Limb (tissue), 2 donors: ENCODE results near the gene SLC3A2.
"Not testable (repeated sequence)": the region's sequence is repeated elsewhere in the genome, so short reads cannot be mapped to it uniquely, and the experiment has no call there.

Experiments
- DNase-seq, 2 donors: peaks; one replicate each; pipeline ENCODE4 v3.0.0-alpha.2; 2016; ENCODE audit errors: extremely low spot score in 2 of 2

The SLC3A2 gene

DNA sequence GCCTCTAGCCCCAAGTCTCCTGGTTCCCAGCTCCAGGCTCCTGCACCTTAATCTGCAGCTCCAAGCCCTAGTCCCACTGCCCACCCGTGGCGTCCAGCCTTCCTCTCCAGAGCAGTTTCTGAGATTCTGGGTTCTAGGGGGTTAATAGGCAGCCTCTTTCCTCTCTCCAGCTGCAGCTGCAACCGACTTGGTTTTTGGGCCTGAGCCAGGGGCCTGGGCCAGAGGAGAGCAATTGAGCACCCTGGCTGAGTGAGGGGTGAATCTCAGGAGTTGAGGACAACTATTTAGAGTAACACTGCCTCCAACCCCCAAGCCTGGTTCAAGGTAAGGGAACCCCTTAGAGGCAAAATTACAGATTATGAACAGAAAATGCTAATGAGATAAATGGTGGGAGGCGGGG lies 49.5 kb downstream of the SLC3A2 start:
- peak in 1 of 2 donors; percentile 44 for DNase-seq

DNA sequence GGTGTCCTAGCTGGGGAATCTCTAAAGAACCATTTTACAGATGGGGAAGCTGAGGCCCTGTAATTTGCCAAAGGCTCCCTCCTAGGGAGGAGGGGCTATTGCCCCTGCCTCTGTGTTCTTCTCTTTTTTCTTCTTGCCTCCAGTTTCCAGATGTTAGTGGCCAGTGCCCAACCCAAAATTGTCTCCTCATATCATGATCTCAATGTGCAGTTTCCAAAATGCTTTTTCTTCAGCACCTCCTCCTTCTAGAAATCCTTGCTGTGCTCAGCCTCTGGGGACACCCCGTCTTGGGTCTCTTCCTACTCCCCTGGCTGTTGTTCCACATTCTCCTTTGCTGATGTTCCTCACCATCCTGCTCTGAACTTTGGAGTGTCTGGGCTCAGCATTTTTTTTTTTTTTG lies 50.0 kb downstream of the SLC3A2 start:
- no peak for DNase-seq

DNA sequence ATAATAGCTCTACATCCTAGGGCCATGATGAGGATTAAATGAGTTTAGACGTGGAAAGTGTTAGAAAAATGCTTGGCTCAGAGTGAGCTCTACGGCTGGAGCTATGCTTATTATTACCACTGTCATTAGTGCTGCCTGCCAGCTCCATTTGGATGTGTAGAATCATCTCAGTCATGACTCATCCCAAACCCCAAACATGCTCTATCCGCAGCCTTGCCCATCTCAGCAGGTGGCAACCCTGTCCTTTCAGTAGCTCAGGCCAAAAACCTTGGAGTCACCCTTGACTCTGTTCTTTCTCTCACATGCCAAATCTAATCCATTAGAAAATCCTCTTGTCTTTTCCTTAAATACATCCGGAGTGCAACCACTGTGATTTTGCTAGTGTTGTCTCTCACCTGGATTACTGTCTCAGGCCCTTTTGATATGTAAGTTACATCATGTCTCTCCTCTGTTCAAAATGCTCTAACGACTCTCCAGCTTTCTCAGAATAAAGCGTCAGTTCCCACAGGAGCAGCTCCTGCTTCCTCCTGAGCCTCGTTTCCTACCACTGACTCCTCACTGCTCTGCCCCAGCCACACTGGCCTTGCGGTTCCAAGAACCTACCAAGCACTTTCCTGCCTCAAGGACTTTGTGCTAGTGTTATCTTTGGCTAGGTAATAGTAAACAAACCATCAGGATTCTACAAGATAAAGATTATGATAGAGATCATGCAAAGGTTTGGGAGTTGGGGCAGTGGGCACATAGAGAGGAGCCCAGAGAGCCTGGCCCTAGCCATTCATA lies 51.0 kb downstream of the SLC3A2 start:
- DNase-seq, result no peak

DNA sequence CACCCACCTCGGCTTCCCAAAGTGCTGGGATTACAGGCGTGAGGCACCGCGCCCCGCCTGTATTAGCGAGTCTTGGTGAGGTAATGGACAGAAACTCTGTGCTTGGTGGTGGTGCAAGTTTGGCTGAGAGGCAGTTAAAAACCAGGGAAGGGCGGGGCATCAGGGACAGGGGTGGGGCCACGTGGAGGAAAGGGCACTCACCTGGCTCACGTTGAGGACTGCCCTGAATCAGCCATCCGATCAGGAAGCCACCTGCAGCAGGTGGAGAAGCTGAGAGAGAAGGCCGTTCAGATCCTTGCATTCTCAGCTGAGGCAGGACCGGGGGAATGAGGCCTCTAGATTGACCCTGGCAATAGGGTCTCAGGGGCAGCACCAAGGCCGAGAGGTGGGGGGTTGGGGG lies 52.6 kb downstream of the SLC3A2 start:
- no peak for DNase-seq

DNA sequence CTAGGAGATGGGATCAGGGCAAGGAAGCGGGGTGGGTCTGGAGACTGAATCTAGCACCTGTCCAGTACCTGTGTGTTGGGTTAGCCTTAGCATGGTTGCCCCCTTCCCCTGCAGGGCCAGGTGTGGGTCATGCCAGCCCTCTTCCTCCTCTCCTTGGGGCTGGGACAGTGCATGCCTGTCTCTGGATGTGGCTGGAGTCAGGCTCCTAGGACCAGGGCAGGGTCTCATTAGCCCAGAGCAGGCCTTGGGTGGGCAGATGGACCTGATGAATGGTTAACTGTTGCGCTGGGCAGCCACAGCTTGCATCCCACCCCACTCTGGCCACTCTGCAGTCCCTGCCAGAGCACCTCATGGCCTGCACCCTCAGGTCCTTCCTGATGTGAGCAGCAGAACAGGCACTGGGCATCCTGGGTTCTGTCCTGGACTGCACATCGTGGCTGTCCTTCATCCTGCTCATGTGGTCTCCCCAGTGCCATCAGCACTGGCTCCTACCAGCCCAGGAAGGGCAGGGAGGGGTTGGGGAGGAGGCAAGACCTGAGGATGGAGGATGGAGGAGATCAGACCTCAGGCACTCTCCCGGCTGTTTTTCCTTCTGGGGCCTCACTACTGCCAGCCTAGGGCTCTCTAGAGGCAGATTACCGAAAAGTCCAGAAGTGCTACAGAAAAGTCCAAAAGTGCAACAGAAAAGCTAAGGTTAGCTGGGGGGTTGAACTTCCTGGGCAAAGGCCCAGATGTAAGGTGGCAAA lies 53.2 kb downstream of the SLC3A2 start:
- DNase-seq, result no peak

DNA sequence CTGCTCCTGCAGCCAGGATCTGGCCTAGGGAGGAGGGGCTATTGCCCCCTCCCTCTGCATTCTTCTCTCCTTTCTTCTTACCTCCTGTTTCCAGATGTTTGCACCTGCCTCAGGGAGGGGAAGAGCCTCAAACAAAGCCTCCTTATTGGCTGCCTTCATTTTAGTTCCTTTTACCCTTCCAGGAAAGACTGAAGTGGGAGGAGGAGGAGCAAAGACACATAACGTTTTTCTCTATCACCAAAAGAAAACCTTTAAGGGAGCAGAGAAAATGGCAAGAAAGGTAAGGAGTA lies 53.7 kb downstream of the SLC3A2 start:
- no peak for DNase-seq

DNA sequence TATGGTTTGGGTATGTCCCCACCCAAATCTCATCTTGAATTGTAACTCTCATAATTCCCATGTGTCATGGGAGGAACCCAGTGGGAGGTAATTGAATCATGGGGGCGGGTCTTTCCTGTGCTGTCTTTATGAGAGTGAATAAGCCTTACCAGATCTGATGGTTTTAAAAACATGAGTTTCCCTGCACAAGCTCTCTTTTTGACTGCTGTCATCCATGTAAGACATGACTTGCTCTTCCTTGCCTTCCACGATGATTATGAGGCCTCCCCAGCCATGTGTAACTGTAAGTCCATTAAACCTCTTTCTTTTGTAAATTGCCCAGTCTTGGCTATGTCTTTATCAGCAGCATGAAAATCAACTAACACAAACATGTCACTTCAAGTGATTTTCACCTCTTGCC lies 56.8 kb downstream of the SLC3A2 start:
- DNase-seq, result not testable (repeated sequence)
